ENCODE data around the gene PLXDC2.
"Not testable (repeated sequence)": the region's sequence is repeated elsewhere in the genome, so short reads cannot be mapped to it uniquely, and the experiment has no call there.

PLXDC2 gene

GRCh38 chr10:19979628-19980027, 163.4 kb downstream of the PLXDC2 start:
- no peak for DNase-seq (ENCODE audit: low read depth in 2 of 2)

DNA sequence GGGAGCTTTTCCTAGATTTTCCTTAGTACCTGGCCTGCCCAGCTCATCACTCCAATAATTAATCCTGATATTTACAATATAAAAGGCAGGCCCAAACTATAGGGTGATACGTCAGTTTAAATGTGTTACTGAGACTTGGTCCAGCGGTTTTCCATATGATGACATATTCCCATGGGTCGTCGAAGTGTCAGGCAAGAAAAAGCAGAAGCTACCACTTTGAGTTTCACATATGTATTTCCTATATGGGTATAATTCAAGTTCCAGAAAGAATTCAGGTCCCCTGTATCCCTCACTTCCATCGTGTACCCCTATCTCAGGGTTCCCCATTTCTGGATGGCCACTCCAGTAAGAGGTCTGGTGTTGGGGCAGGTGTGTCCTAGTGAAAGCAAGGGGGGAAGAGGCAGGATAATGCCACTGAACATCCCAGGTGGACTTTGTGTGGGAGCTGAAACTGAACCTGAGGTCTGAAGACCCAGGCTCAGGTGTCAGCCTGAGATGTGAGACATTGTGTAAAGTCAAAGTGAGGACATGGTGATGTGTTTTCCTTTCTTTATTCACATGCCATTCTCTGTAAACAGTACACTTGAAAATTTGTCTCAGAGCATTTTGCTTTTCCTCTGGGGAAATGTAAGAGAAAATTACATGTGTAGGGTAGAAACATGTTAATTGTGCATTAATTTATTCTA, 167.8 kb downstream of the PLXDC2 start:
- no peak for DNase-seq (ENCODE audit: low read depth in 2 of 2)

GRCh38 chr10:19985745-19986144, 169.5 kb downstream of the PLXDC2 start:
- no peak for DNase-seq (ENCODE audit: low read depth in 2 of 2)

DNA sequence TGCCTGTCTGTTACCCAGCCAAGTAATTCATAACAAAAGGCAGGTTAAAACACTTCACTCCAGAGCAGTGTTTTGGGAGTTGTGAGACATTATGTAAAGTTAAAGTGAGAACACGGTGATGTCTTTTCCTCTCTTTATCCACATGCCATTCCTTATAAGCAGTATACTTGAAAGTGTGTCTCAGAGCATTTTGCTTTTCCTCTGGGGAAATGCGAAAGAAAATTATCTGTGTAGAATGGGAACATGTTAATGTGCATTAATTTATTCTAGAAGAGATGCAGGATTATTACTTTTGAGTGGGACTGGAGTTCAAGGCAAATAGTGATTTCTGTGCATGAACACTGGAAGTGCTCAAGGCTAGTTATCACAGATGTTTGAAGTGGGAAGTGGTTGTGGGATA, 170.4 kb downstream of the PLXDC2 start:
- DNase-seq (ENCODE audit: low read depth in 2 of 2) = no peak

- no peak for DNase-seq (ENCODE audit: low read depth in 2 of 2)
These were observed 171.7 kb downstream of the PLXDC2 start for GRCh38 chr10:19987931-19988330.

GRCh38 chr10:19993714-19994315, 177.6 kb downstream of the PLXDC2 start:
- DNase-seq (ENCODE audit: low read depth in 2 of 2) = no peak

GRCh38 chr10:19998482-19998881, 182.2 kb downstream of the PLXDC2 start:
- no peak for DNase-seq (ENCODE audit: low read depth in 2 of 2)

GRCh38 chr10:19999431-19999830, 183.2 kb downstream of the PLXDC2 start:
- DNase-seq (ENCODE audit: low read depth in 2 of 2) = no peak

GRCh38 chr10:20002026-20002425, 185.8 kb downstream of the PLXDC2 start:
- DNase-seq (ENCODE audit: low read depth in 2 of 2) = not testable (repeated sequence)

- no peak for DNase-seq (ENCODE audit: low read depth in 2 of 2)
These were observed 186.4 kb downstream of the PLXDC2 start for GRCh38 chr10:20002657-20003056.

- DNase-seq (ENCODE audit: low read depth in 2 of 2) = no peak
These were observed 187.9 kb downstream of the PLXDC2 start for GRCh38 chr10:20004087-20004523.

DNA sequence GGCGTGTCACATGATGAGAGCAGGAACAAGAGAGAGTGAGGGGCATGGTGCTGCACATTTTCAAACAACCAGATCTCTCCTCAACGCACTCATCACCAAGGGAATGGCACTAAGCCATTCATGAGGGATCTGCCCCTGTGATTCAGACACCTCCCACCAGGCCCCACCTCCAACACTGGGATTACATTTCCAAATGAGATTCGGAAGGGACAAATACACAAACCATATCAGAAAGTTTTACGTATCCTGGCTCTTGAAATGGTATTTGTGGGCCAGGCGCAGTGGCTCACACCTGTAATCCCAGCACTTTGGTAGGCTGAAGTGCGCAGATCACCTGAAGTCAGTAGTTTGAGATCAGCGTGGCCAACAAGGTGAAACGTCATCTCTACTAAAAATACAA, 189.4 kb downstream of the PLXDC2 start:
- no peak for DNase-seq (ENCODE audit: low read depth in 2 of 2)

DNA sequence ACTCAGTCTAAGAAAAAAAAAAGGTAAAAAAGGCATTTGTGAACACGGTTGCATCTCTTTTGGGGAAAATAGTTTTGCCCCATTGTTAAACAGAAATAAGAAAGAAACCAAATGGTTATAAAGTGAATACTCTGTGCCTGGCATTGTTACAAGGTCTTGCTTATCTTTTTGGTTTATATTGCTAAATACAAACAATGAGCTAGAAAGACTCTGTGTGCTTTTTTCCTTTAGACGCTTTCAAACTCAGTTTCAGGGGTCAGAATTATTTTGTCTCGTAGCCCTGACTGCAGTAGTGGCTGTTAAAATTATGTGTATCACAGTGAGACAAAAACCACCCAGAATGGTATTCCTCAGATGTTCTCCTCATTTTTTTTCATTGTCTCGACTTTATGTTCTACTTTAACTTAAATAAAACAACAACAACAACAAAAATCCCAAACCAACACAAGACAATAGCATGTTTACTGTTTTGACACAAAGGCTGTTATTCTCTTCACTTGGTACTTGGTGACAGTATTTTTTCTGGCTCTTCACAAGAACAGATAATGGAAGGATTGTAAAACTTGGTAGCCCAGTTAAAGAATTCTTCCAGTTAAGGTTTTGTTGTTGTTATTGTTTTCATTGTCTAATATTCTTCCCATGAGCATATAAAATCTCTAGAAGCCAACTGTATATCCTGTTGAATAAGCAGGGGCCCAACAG, 190.1 kb downstream of the PLXDC2 start:
- no peak for DNase-seq (ENCODE audit: low read depth in 2 of 2)

- DNase-seq (ENCODE audit: low read depth in 2 of 2) = no peak
These were observed 191.2 kb downstream of the PLXDC2 start for GRCh38 chr10:20007426-20007825.

GRCh38 chr10:20013991-20014750, 197.9 kb downstream of the PLXDC2 start:
- no peak for DNase-seq (ENCODE audit: low read depth in 2 of 2)

GRCh38 chr10:20017961-20018360, 201.7 kb downstream of the PLXDC2 start:
- DNase-seq (ENCODE audit: low read depth in 2 of 2) = no peak

GRCh38 chr10:20020677-20021076, 204.4 kb downstream of the PLXDC2 start:
- no peak for DNase-seq (ENCODE audit: low read depth in 2 of 2)

GRCh38 chr10:20029523-20029922, 213.3 kb downstream of the PLXDC2 start:
- no peak for DNase-seq (ENCODE audit: low read depth in 2 of 2)

- no peak for DNase-seq (ENCODE audit: low read depth in 2 of 2)
These were observed 217.2 kb downstream of the PLXDC2 start for GRCh38 chr10:20033476-20033875.

- DNase-seq (ENCODE audit: low read depth in 2 of 2) = no peak
These were observed 218.5 kb downstream of the PLXDC2 start for GRCh38 chr10:20034732-20035131.

- DNase-seq (ENCODE audit: low read depth in 2 of 2) = no peak
These were observed 223.8 kb downstream of the PLXDC2 start for GRCh38 chr10:20040012-20040411.

DNA sequence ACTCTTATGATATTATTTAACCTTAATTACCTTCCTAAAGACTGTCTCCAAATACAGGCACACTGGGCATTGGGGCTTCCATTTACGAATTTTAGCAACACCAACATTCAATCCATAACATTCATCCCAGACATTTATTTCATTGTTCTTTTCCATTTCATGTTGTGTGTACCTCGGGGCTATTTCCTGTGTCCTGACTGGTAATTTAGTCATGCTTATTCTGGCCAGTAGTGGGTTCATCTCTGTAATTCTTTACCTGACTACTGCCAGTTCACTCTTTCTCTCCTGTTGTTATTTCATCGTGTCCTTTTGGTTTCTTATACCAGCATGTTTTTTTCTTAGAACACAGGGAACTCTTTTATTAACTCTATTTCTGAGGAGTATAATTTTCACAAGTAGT, 225.7 kb downstream of the PLXDC2 start:
- no peak for DNase-seq (ENCODE audit: low read depth in 2 of 2)
